NK-92 treated with Interleukin-12 subunit alpha and Interleukin-12 subunit beta, amount 100 ng/mL, for 24 hours (cell line): ENCODE measurements around the gene DAAM1.

Experiments used
- DNase-seq: peaks from one replicate; lab custom pipeline; 2025; lab: John Stamatoyannopoulos, UW

Gene DAAM1

DNA sequence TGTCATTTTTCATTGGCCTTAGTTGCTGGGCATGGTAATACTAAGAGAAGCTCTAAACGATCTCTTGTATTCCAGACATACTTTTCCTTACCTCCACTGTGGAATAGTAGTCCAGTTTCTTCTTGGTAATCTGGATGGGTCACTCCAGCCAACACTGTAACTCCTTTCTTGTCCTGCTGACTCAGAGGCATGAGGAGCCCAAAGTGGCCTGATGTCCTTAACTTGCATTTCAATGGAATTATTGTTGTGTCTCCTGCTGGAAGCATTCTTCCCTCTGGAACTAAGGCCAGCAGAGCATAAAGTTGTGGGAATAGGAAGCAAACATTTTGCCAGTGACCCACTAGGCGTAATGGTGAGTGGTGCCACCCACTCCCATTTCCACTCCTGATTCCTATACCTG is 33.1 kb downstream of the DAAM1 start:
- no peak for DNase-seq

GRCh38 chr14:59224341-59224740 is 35.9 kb downstream of the DAAM1 start:
- no peak for DNase-seq

DNA sequence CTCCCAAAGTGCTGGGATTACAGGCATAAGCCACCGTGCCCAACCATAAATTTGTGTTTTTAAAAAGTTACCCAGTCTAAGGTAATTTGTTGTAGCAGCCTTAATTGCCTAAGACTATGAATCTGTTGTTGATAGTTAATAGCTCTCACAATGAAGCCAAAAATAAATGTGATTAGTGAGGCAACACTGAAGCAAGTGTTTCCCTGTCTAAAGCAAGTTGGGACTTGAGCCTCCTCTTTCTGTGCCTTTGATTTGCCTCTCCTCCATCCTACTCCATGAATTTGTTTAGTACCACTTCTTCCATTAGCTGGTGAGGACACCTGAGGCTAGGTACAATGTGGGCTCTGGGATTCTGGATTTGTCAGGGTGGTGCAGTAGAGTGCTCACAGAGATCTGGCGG is 36.8 kb downstream of the DAAM1 start:
- no peak for DNase-seq

GRCh38 chr14:59228421-59228820 is 40.0 kb downstream of the DAAM1 start:
- no peak for DNase-seq

- DNase-seq = no peak
These were observed 41.4 kb downstream of the DAAM1 start for GRCh38 chr14:59229653-59230406.

GRCh38 chr14:59236195-59236594 is 47.7 kb downstream of the DAAM1 start:
- no peak for DNase-seq

DNA sequence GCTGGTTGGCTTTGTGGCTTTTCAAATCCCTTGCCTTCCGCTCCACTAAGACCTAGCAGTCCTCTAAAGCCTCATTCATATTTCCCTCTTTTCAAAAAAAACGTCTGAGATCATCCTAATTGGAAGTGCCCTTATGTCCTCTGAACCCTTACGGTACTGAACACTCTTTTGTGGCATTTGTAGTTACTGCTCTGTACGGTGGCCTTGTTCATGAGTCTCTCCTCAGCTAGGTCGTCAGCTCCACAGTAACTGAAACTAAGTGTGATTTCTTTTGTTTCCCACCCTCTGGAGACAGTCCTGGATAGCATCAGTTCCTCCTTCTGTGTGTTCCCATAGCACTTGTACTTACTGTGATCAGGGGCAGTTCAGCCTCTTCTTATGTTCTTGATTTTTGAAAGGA is 49.7 kb downstream of the DAAM1 start:
- no peak for DNase-seq

GRCh38 chr14:59239022-59239421 is 50.6 kb downstream of the DAAM1 start:
- no peak for DNase-seq

DNA sequence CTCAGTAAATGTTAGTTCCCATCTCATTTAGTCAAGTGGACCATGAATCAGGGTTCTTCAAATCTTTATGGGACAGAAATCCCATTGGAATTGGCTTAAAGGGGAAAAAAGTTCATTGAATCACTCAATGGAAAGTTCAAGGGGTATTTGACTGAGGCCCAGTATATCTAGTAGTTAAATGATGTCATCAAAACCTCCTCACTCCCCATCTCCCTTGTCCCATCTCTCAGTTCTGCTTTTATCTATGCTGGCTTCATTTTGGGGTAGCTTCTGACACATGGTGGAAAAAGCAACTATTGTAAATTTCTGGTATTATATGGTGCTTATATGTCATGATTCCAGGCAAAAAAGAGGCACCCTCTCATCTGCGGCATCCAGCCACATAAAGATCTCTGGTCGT is 51.9 kb downstream of the DAAM1 start:
- no peak for DNase-seq

GRCh38 chr14:59241121-59241520 is 52.7 kb downstream of the DAAM1 start:
- no peak for DNase-seq

DNA sequence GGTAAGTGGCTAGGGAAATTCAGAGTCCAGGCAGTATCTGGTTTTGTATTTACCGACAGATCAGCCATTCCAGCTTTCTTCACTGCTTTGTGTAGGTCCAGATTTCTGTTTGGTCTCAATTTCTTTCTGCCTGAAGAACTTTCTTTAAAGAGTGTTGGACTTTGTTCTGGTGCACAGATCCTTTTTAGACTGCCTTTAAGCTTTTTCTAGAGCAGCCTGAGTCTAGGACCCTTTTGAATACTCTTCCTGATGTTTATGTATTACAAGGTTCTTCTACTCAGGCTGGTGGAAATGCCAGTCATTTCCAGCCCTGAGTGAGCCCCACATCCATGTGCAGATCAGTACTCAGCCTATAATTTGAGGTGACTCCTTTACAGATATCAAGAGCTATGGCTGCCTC is 54.7 kb downstream of the DAAM1 start:
- no peak for DNase-seq

DNA sequence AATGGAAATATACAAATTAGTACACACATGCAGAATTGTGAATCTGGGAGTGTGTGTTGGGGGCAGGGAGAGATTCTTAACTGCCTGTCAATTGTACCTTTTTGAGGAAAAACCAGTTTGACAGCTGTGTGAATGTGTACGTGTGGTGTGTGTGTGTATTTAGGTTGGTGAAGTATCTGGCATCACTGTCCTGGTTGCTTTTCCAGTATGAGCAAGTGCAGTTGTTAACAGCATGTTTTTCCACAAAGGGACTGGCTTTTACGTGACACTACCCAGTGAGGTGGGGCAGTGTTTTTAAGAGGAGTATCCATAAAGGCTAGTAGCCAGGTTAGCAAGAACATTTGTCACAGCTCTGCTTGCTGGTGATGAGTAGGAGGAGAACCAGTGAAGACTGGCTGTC is 56.1 kb downstream of the DAAM1 start:
- DNase-seq = no peak

GRCh38 chr14:59245809-59246295 is 57.4 kb downstream of the DAAM1 start:
- no peak for DNase-seq

DNA sequence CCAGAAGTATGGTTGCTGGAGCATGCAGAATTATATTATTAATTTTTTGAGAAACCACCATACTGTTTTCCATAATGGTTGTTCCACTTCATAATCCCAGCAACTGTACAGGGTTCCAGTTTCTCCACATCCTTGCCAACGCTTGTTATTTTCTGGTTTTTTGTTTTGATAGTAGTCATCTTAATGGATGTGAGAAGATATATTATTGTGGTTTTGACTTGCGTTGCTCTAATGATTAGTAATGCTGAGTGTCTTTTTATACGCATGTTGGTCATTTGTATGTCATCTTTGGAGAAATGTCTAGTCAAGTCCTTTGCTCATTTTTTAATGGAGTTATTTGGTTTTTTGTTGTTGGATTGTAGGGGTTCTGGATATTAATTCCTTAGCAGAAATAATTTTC is 58.1 kb downstream of the DAAM1 start:
- no peak for DNase-seq

DNA sequence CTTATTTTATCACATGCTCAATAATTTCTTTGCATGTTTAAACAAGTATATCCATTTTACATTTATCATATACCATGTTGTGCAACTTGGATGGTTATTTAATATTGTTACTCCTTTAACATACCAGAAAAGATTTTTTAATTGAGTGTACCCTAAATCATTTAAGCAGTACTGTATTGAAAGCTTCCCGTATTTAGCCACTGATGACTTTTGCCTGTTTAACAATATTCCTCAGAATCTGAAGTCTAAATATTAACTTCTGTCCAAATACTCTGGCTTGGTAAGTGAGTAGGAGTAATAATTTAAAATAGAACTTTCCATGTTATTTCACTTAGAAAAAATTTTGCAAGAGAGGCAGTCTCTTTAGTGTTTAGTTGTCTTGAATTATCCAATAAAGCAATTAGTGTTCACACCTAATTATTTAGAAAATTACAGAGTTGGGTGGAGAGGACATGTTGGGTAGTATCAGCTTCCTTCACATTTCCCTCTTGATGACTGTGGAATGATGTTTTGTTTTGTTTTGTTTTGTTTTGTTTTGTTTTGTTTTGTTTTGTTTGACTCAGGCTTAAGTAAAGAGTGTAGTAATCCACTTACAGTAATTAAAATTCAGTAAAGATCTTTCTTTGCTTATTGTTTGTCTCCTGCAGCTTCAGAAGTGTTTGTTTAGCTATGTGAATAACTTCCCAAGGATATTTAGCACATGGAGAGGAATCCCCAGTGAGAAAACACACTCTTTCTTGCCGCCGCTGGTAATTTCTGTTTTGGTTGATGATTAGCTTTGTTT is 59.5 kb downstream of the DAAM1 start:
- no peak for DNase-seq

DNA sequence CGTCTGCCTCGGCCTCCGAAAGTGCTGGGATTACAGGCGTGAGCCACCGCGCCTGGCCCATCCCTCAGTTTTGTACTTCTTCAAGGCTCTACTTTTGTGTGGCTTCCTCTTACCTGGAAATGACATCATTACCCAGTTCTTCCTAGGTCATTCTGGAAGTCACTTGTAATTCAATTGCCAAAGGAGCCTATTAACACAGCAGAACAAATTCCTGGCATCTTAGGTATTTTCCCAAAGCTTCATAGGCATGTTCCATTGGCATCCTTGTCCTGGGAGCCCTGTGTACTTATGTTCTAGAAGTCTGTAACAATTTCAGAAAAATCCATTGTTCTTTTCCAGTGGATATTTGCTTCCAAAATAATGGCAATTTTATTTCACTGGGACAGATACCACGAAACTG is 60.6 kb downstream of the DAAM1 start:
- no peak for DNase-seq

GRCh38 chr14:59251811-59252771 is 63.6 kb downstream of the DAAM1 start:
- no peak for DNase-seq

GRCh38 chr14:59252772-59253500 is 64.5 kb downstream of the DAAM1 start:
- no peak for DNase-seq

DNA sequence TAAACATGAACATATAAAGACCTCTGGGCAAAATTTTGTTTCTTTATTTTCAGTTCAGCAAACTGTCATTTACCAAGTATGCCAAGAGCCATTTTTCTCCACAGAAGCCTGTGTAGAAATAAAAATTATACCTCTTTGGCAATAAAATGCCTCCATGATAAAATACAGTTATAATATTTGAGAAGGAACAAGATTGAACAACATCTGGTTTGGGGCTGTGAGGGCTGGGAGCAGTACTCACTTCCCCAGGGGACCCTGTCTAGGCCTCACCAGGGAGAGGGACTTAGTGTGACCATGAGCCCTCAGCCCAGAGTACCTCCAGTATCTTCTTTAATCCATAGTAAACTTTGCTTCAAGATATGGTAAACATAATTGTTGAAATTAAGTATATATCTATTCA is 65.1 kb downstream of the DAAM1 start:
- DNase-seq = no peak

DNA sequence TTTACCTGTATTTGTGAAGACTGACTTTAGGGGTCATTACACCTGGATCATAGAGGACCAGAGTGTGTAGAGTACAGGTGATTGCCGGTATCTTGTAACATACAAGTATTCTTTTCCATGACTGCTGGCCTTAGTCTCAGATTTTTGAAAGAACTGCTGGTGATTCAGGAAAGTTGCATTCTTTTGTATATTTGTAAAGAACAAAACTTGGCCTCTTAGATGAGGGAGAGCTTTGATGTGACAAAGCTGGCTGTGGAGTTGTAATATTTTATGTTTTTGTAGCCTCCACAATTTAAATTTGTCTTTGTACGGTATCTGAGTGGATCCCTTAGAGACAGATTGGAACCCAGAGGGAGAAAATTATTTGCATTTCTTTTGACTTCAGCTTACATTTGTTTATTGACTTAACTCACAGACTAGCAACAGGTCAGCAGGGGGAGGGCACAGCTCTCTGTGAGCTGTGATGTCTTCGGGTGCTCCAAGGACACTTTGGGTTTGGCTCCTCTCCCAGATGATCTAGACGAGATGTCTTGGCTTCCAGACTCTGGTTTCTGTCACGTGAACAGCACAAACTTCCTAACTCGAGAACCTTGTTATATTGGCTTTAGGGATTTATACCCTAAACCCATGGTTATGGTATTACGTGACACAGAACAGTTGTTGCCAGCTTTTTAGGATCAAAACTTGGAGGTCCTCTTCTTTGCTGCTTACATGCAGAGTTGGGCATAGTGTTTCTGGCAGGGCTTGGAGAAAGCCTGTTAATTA is 65.9 kb downstream of the DAAM1 start:
- no peak for DNase-seq
